Naive thymus-derived CD8-positive, alpha-beta T cell (primary cell): ENCODE measurements around the gene PTPN9. TPM values are rescaled to one million over a fixed set of nuclear protein-coding genes. Genes with fewer than 3 reads are reported as not detected.
A peak's percentile ranks its signal among the peaks of the same experiment; 100 is the strongest.

Experiments used
- ATAC-seq, 2 donors: fragments of 150-1000 bp; cut with Tn5 transposase in 1 of 2; sonication (Bioruptor Pico), chemical (Tn5 transposase) in 1 of 2; 1 replicate in 1 of 2; 2 replicates in 1 of 2; pipeline ENCODE4 v1.10.0; 2021; ENCODE audit warnings: mild to moderate bottlenecking in 2 of 2, moderate library complexity in 2 of 2
- POLR2A ChIA-PET: fragments of 350-600 bp; sonication (Branson Sonifier 250); formaldehyde crosslinking; loops from one replicate; lab custom pipeline; 2021; ENCODE audit warnings: antibody characterized with exemption; lab: Charles Lee
- DNase-seq, 10 donors: peaks; one replicate each; pipeline versions ENCODE4 v3.0.0 to v3.0.0-alpha.2; 2020 to 2022
- H3K27ac Mint-ChIP-seq, 10 donors: one replicate each; pipeline ENCODE4 v1.8.0; 2020 to 2022; ENCODE audit warnings: mild to moderate bottlenecking in 10 of 10, mixed read lengths in 10 of 10, moderate library complexity in 4 of 10, inconsistent platforms in 1 of 10
- H3K27me3 Mint-ChIP-seq, 5 donors: one replicate each; pipeline ENCODE4 v1.8.0; 2021 to 2022; ENCODE audit warnings: mixed read lengths in 5 of 5
- H3K36me3 Mint-ChIP-seq, 3 donors: one replicate each; pipeline ENCODE4 v1.8.0; 2020 to 2022; ENCODE audit warnings: mixed read lengths in 3 of 3, mild to moderate bottlenecking in 2 of 3, inconsistent platforms in 1 of 3
- H3K4me1 Mint-ChIP-seq, 4 donors: one replicate each; pipeline ENCODE4 v1.8.0; 2021 to 2022; ENCODE audit warnings: mixed read lengths in 4 of 4
- H3K4me3 Mint-ChIP-seq, 10 donors: one replicate each; pipeline ENCODE4 v1.8.0; 2020 to 2022; ENCODE audit warnings: mild to moderate bottlenecking in 10 of 10, mixed read lengths in 10 of 10, moderate library complexity in 6 of 10, inconsistent platforms in 1 of 10
- H3K9me3 Mint-ChIP-seq, 9 donors: one replicate each; pipeline ENCODE4 v1.8.0; 2020 to 2022; ENCODE audit warnings: mixed read lengths in 9 of 9, mild to moderate bottlenecking in 3 of 9, inconsistent platforms in 1 of 9, moderate library complexity in 1 of 9
- polyA plus RNA-seq, 3 donors: library from polyadenylated mRNA; unstranded; fragments of 300-500 nt; fragmentation: Illumina TruSeq; gene quantifications; one replicate each; pipeline ENCODE4 v1.2.3, GENCODE V29; 2021
- total RNA-seq, 8 experiments: library from RNA in 2 of 8; stranded (reverse) in 2 of 8; gene quantifications; one replicate each; pipeline ENCODE4 v1.2.3 and lab custom pipeline; 2021 to 2026

PTPN9 gene
- total and polyA plus RNA-seq, 5 experiments from 2014 or later, result 10.1 to 19.6 (median 14.0) TPM

GRCh38 chr15:75456710-75457109, 122.4 kb downstream of the PTPN9 start:
- H3K4me1 Mint-ChIP-seq, result peaks cover 16 to 29% (median 21%) of the 10 kb centered on the region in 4 donors
- H3K9me3 Mint-ChIP-seq, result peaks cover 0 to 1% (median 0%) of the 10 kb centered on the region in 9 donors
- peak overlapping the region; percentile 89 to 97 (median 94) for H3K4me3 Mint-ChIP-seq
- no peaks in the 10 kb centered on the region for H3K36me3 Mint-ChIP-seq
- ATAC-seq, result no peak
- peak overlapping the region; percentile 82 to 98 (median 91) for H3K27ac Mint-ChIP-seq
- H3K27me3 Mint-ChIP-seq, result no peaks in the 10 kb centered on the region
- no peak for DNase-seq
- POLR2A ChIA-PET, result interaction anchor here (2.2 to 7.7 kb wide), 6 partner anchors 8 to 183 kb away, joined by 10 to 207 read pairs (median 38); partner anchors contain the start of genes IMP3, MAN2C1 and SNUPN

- Mint-ChIP-seq H3K4me3 (peak overlapping the region; percentile 89 to 97 (median 94)), H3K27ac (peak overlapping the region; percentile 82 to 98 (median 91)), H3K36me3 (no peaks in the 10 kb centered on the region), H3K4me1 (peaks cover 16 to 29% (median 21%) of the 10 kb centered on the region in 4 donors), H3K9me3 (peaks cover 0 to 1% (median 0%) of the 10 kb centered on the region in 9 donors), H3K27me3 (no peaks in the 10 kb centered on the region)
- DNase-seq (peak in 6 of 10 donors; percentile 26 to 78 (median 44)), ATAC-seq (no peak)
- POLR2A ChIA-PET, result interaction anchor here (1.1 to 7.7 kb wide), 13 partner anchors 9 to 191 kb away, joined by 3 to 207 read pairs (median 12); partner anchors contain the start of genes IMP3, MAN2C1, SNUPN and SNX33
Observed at GRCh38 chr15:75455982-75456531, 123.1 kb downstream of the PTPN9 start.

GRCh38 chr15:75455424-75455981, 123.6 kb downstream of the PTPN9 start:
- peak; percentile 7 to 11 for ATAC-seq
- Mint-ChIP-seq H3K27ac (peak overlapping the region; percentile 82 to 98 (median 91)), H3K4me3 (peak overlapping the region; percentile 89 to 97 (median 94))

GRCh38 chr15:75454471-75455378, 124.4 kb downstream of the PTPN9 start:
- POLR2A ChIA-PET, result interaction anchor here (0.6 to 7.7 kb wide), 25 partner anchors 9 to 914 kb away, joined by 3 to 207 read pairs (median 7); partner anchors contain the start of genes ARID3B, CLK3, IMP3 and MAN2C1
- peaks cover 21 to 38% (median 30%) of the 10 kb centered on the region in 4 donors for H3K4me1 Mint-ChIP-seq
- peaks cover 0 to 1% (median 0%) of the 10 kb centered on the region in 9 donors for H3K9me3 Mint-ChIP-seq
- H3K4me3 Mint-ChIP-seq, result peak overlapping the region; percentile 89 to 97 (median 94)
- H3K27ac Mint-ChIP-seq, result peak overlapping the region in 9 of 10 donors; percentile 89 to 98 (median 94)
- peak; percentile 5 to 9 for ATAC-seq
- DNase-seq, result peak; percentile 76 to 92 (median 84)
- H3K27me3 Mint-ChIP-seq, result no peaks in the 10 kb centered on the region
- no peaks in the 10 kb centered on the region for H3K36me3 Mint-ChIP-seq

More at GRCh38 chr15:75455424-75455981, 123.6 kb downstream of the PTPN9 start:
- POLR2A ChIA-PET, result interaction anchor here (1.0 to 7.7 kb wide), 15 partner anchors 9 to 192 kb away, joined by 3 to 207 read pairs (median 10); partner anchors contain the start of genes IMP3, MAN2C1, SNUPN and SNX33
- Mint-ChIP-seq H3K4me1 (peaks cover 15 to 31% (median 22%) of the 10 kb centered on the region in 4 donors), H3K27me3 (no peaks in the 10 kb centered on the region), H3K36me3 (no peaks in the 10 kb centered on the region), H3K9me3 (peaks cover 0 to 1% (median 0%) of the 10 kb centered on the region in 9 donors)
- peak; percentile 81 to 94 (median 86) for DNase-seq

- POLR2A ChIA-PET, result interaction anchor here (0.5 to 7.7 kb wide), 23 partner anchors 8 to 913 kb away, joined by 3 to 207 read pairs (median 7); partner anchors contain the start of genes ARID3B, CLK3, IMP3 and MAN2C1
- H3K36me3 Mint-ChIP-seq, result no peaks in the 10 kb centered on the region
- DNase-seq, result peak; percentile 94 to 100 (median 97)
Observed at GRCh38 chr15:75453703-75454470, 125.2 kb downstream of the PTPN9 start.

GRCh38 chr15:75452865-75453702, 126.0 kb downstream of the PTPN9 start:
- peaks cover 24 to 50% (median 45%) of the 10 kb centered on the region in 4 donors for H3K4me1 Mint-ChIP-seq
- no peaks in the 10 kb centered on the region for H3K36me3 Mint-ChIP-seq
- no peaks in the 10 kb centered on the region for H3K27me3 Mint-ChIP-seq
- peak overlapping the region; percentile 94 to 99 (median 98) for H3K27ac Mint-ChIP-seq
- POLR2A ChIA-PET, result interaction anchor here (0.5 to 7.7 kb wide), 19 partner anchors 9 to 912 kb away, joined by 3 to 207 read pairs (median 7); partner anchors contain the start of genes ARID3B, CLK3, IMP3 and MAN2C1
- H3K9me3 Mint-ChIP-seq, result peaks cover 0 to 1% (median 0%) of the 10 kb centered on the region in 9 donors
- peak overlapping the region; percentile 94 to 99 (median 97) for H3K4me3 Mint-ChIP-seq
- ATAC-seq (no peak), DNase-seq (peak in 6 of 10 donors; percentile 33 to 69 (median 36))

More at GRCh38 chr15:75453703-75454470, 125.2 kb downstream of the PTPN9 start:
- no peaks in the 10 kb centered on the region for H3K27me3 Mint-ChIP-seq
- peak overlapping the region; percentile 94 to 99 (median 97) for H3K4me3 Mint-ChIP-seq
- ATAC-seq, result peak; percentile 40 to 41
- peaks cover 0 to 1% (median 0%) of the 10 kb centered on the region in 9 donors for H3K9me3 Mint-ChIP-seq
- peaks cover 24 to 47% (median 37%) of the 10 kb centered on the region in 4 donors for H3K4me1 Mint-ChIP-seq
- H3K27ac Mint-ChIP-seq, result peak overlapping the region; percentile 94 to 99 (median 98)

GRCh38 chr15:75452364-75452864, 126.7 kb downstream of the PTPN9 start:
- H3K4me3 Mint-ChIP-seq, result peak overlapping the region; percentile 94 to 99 (median 97)
- DNase-seq (peak; percentile 61 to 85 (median 75)), ATAC-seq (peak; percentile 11 to 13)
- peaks cover 0 to 1% (median 0%) of the 10 kb centered on the region in 9 donors for H3K9me3 Mint-ChIP-seq
- H3K27me3 Mint-ChIP-seq, result no peaks in the 10 kb centered on the region
- peaks cover 0 to 3% (median 0%) of the 10 kb centered on the region in 3 donors for H3K36me3 Mint-ChIP-seq
- peaks cover 26 to 57% (median 50%) of the 10 kb centered on the region in 4 donors for H3K4me1 Mint-ChIP-seq
- peak overlapping the region; percentile 94 to 99 (median 98) for H3K27ac Mint-ChIP-seq
- POLR2A ChIA-PET, result interaction anchor here (0.5 to 7.7 kb wide), 19 partner anchors 8 to 1459 kb away, joined by 3 to 207 read pairs (median 5); partner anchors contain the start of genes ARID3B, IMP3, MAN2C1 and PML

GRCh38 chr15:75451674-75452363, 127.3 kb downstream of the PTPN9 start, which contains the start of gene SIN3A:
Gene SIN3A, minus strand, starts transcription at chr15:75451690. Its CDS starts 21,315 bp downstream, at chr15:75430375.
- Mint-ChIP-seq H3K4me3 (peak within 1 kb of the TSS; percentile 94 to 99 (median 97)), H3K9me3 (peaks cover 0 to 1% (median 0%) of the 10 kb centered on the region in 9 donors), H3K4me1 (peaks cover 30 to 63% (median 56%) of the 10 kb centered on the region in 4 donors), H3K36me3 (peaks cover 0 to 8% (median 0%) of the 10 kb centered on the region in 3 donors), H3K27me3 (no peaks in the 10 kb centered on the region), H3K27ac (peak within 1 kb of the TSS; percentile 94 to 99 (median 98))
- ATAC-seq, result peak; percentile 51 to 62
- DNase-seq, result peak; percentile 95 to 100 (median 99)
- POLR2A ChIA-PET, result interaction anchor here (0.5 to 7.7 kb wide), 20 partner anchors 8 to 1458 kb away, joined by 3 to 207 read pairs (median 4); partner anchors contain the start of genes ARID3B, IMP3, MAN2C1 and PML

- DNase-seq, result peak in 1 of 10 donors; percentile 79
- Mint-ChIP-seq H3K27ac (peak overlapping the region in 9 of 10 donors; percentile 94 to 99 (median 98)), H3K27me3 (no peaks in the 10 kb centered on the region), H3K4me3 (peak overlapping the region; percentile 94 to 99 (median 97)), H3K4me1 (peaks cover 29 to 63% (median 57%) of the 10 kb centered on the region in 4 donors), H3K9me3 (peaks cover 0 to 1% (median 0%) of the 10 kb centered on the region in 9 donors), H3K36me3 (peaks cover 0 to 8% (median 0%) of the 10 kb centered on the region in 3 donors)
- POLR2A ChIA-PET, result interaction anchor here (0.6 to 7.7 kb wide), 15 partner anchors 16 to 1457 kb away, joined by 3 to 207 read pairs (median 7); partner anchors contain the start of genes ARID3B, IMP3, MAN2C1 and PML
- peak in 1 of 2 donors; percentile 1 for ATAC-seq
Observed at GRCh38 chr15:75451202-75451673, 127.9 kb downstream of the PTPN9 start.
